GM23338 (cell line): ENCODE results near the gene FANCC. TPM values are rescaled to one million over a fixed set of nuclear protein-coding genes. Genes with fewer than 3 reads are reported as not detected.

ENCODE experiments used
- ATAC-seq: fragments of 200-7000 bp; cut with Tn5 transposase; 3 replicates; pipeline ENCODE4 v1.9.1; 2020
- DNase-seq: peaks from one replicate; pipeline ENCODE4 v3.0.0-alpha.2; 2015; ENCODE audit warnings: low spot score
- H2AFZ ChIP-seq: fragments of 200-600 bp; sonication (generic); 2 replicates; pipeline ENCODE4 v1.8.0; 2016; ENCODE audit warnings: antibody characterized with exemption, mild to moderate bottlenecking, moderate library complexity
- H3F3A ChIP-seq: fragments of 200-600 bp; sonication (generic); replicated peaks from 2 replicates; pipeline ENCODE4 v1.8.0; 2017; ENCODE audit warnings: antibody characterized with exemption, mixed run types, low read depth
- H3K27ac ChIP-seq: fragments of 200-600 bp; sonication (generic); 2 replicates; pipeline ENCODE4 v1.6.1; 2016; ENCODE audit warnings: low read depth
- H3K27me3 ChIP-seq: fragments of 200-600 bp; sonication (generic); 2 replicates; pipeline ENCODE4 v1.8.0; 2016; ENCODE audit warnings: mild to moderate bottlenecking, mixed run types, moderate library complexity; ENCODE audit not compliant: insufficient read depth
- H3K36me3 ChIP-seq: fragments of 200-600 bp; sonication (generic); 2 replicates; pipeline ENCODE4 v1.8.0; 2016; ENCODE audit warnings: mild to moderate bottlenecking; ENCODE audit not compliant: insufficient read depth
- H3K4me1 ChIP-seq: fragments of 200-600 bp; sonication (generic); 2 replicates; pipeline ENCODE4 v1.8.0; 2016; ENCODE audit warnings: mild to moderate bottlenecking, moderate library complexity; ENCODE audit not compliant: insufficient read depth
- H3K4me2 ChIP-seq: fragments of 200-600 bp; sonication (generic); 2 replicates; pipeline ENCODE4 v1.7.1; 2017; ENCODE audit warnings: mixed run types
- H3K4me3 ChIP-seq: fragments of 200-600 bp; sonication (generic); 2 replicates; pipeline ENCODE4 v1.6.1; 2016; ENCODE audit warnings: mixed run types
- H3K79me2 ChIP-seq: fragments of 200-600 bp; sonication (generic); replicated peaks from 2 replicates; pipeline ENCODE4 v1.8.0; 2017; ENCODE audit warnings: mild to moderate bottlenecking; ENCODE audit not compliant: insufficient read depth
- H3K9me2 ChIP-seq: fragments of 200-600 bp; sonication (generic); 2 replicates; pipeline ENCODE4 v1.8.0; 2017; ENCODE audit not compliant: insufficient read depth
- H4K20me1 ChIP-seq: fragments of 200-600 bp; sonication (generic); replicated peaks from 2 replicates; pipeline ENCODE4 v1.8.0; 2017; ENCODE audit warnings: mild to moderate bottlenecking; ENCODE audit not compliant: insufficient read depth
- H3K27ac Mint-ChIP-seq: 2 replicates; pipeline ENCODE4 v1.8.0; 2020; ENCODE audit warnings: inconsistent platforms, mild to moderate bottlenecking, moderate library complexity, mixed read lengths
- H3K27me3 Mint-ChIP-seq: 3 replicates; pipeline ENCODE4 v1.8.0; 2022; ENCODE audit warnings: low read depth, mild to moderate bottlenecking, moderate library complexity, mixed read lengths, inconsistent platforms; ENCODE audit not compliant: insufficient read depth, poor library complexity
- H3K36me3 Mint-ChIP-seq: 3 replicates; pipeline ENCODE4 v1.8.0; 2021; ENCODE audit warnings: low read depth, mild to moderate bottlenecking, inconsistent platforms, moderate library complexity, mixed read lengths
- H3K4me1 Mint-ChIP-seq: 3 replicates; pipeline ENCODE4 v1.8.0; 2020; ENCODE audit warnings: mild to moderate bottlenecking, inconsistent platforms, mixed read lengths
- H3K4me3 Mint-ChIP-seq: 3 replicates; pipeline ENCODE4 v1.8.0; 2021; ENCODE audit warnings: moderate library complexity, mild to moderate bottlenecking, inconsistent platforms, mixed read lengths
- H3K9me3 Mint-ChIP-seq: 3 replicates; pipeline ENCODE4 v1.8.0; 2020; ENCODE audit warnings: moderate library complexity, mild to moderate bottlenecking, inconsistent platforms, mixed read lengths
- CREB1 ChIP-seq: fragments of 250-450 bp; sonication (Bioruptor Pico); IDR thresholded peaks from 2 replicates; pipeline ENCODE4 v1.5.0; 2020; ENCODE audit warnings: low read depth, mild to moderate bottlenecking, moderate library complexity
- ETS1 ChIP-seq: IDR thresholded peaks from 2 replicates; pipeline ENCODE4 v1.6.1; 2016; ENCODE audit warnings: antibody characterized with exemption
- EZH2 ChIP-seq: fragments of 200-600 bp; sonication (generic); IDR thresholded peaks from one replicate; pipeline ENCODE4 v1.8.0; 2017; ENCODE audit warnings: antibody characterized with exemption, mild to moderate bottlenecking, low read depth; ENCODE audit not compliant: unreplicated experiment
- EZH2phosphoT487 ChIP-seq: fragments of 200-600 bp; sonication (generic); IDR thresholded peaks from one replicate; pipeline ENCODE4 v1.8.1; 2018; ENCODE audit warnings: antibody characterized with exemption; ENCODE audit not compliant: unreplicated experiment
- JUNB ChIP-seq: IDR thresholded peaks from one replicate; pipeline ENCODE4 v1.6.1; 2016; ENCODE audit warnings: antibody characterized with exemption; ENCODE audit not compliant: unreplicated experiment
- NANOG ChIP-seq: IDR thresholded peaks from 2 replicates; pipeline ENCODE4 v1.6.1; 2016; ENCODE audit warnings: antibody characterized with exemption, borderline replicate concordance
- POLR2AphosphoS5 ChIP-seq: IDR thresholded peaks from 2 replicates; pipeline ENCODE4 v1.6.1; 2016; ENCODE audit warnings: antibody characterized with exemption, low read depth
- REST ChIP-seq: IDR thresholded peaks from one replicate; pipeline ENCODE4 v1.6.1; 2018; ENCODE audit warnings: antibody characterized with exemption; ENCODE audit not compliant: unreplicated experiment
- STAT1 ChIP-seq: IDR thresholded peaks from one replicate; pipeline ENCODE4 v1.6.1; 2016; ENCODE audit warnings: antibody characterized with exemption; ENCODE audit not compliant: unreplicated experiment
- ZNF114 ChIP-seq: fragments of 250-450 bp; sonication (Bioruptor Pico); IDR thresholded peaks from 2 replicates; pipeline ENCODE4 v1.5.0; 2020; ENCODE audit warnings: mild to moderate bottlenecking, moderate library complexity
- ZNF331 ChIP-seq: fragments of 250-450 bp; sonication (Bioruptor Pico); IDR thresholded peaks from 2 replicates; pipeline ENCODE4 v1.5.0; 2020; ENCODE audit warnings: low read depth, mild to moderate bottlenecking, moderate library complexity
- polyA plus RNA-seq: library from polyadenylated mRNA; unstranded; fragments of >200 nt; fragmentation: Nextera tagmentation; extraction: Ambion mirVana; gene quantifications from 2 replicates; pipeline ENCODE4 v1.2.1, GENCODE V29; 2016
- total RNA-seq: library from RNA; depleted of rRNA; stranded (reverse); fragments of >200 nt; shearing (Covaris generic); gene quantifications from 2 replicates; pipeline ENCODE4 v1.2.3, GENCODE V29; 2014
- TF ChIP-seq, protein P1 (sequence below), 2 experiments: fragments of 200-600 bp in 1 of 2; sonication (generic) in 1 of 2; conservative IDR thresholded peaks; 2 replicates each; pipeline versions ENCODE4 v1.5.1 to v1.6.1; 2016 to 2017; ENCODE audit warnings: antibody characterized with exemption in 2 of 2, low read depth in 2 of 2, mild to moderate bottlenecking in 2 of 2, moderate library complexity in 1 of 2
- TF ChIP-seq, protein P2 (sequence below): fragments of 250-450 bp; sonication (Bioruptor Pico); IDR thresholded peaks from 2 replicates; pipeline ENCODE4 v1.5.0; 2020; ENCODE audit warnings: mild to moderate bottlenecking, moderate library complexity

Gene FANCC
- total and polyA plus RNA-seq, 2 experiments from 2014 or later = 7.8 to 18.1 TPM

DNA sequence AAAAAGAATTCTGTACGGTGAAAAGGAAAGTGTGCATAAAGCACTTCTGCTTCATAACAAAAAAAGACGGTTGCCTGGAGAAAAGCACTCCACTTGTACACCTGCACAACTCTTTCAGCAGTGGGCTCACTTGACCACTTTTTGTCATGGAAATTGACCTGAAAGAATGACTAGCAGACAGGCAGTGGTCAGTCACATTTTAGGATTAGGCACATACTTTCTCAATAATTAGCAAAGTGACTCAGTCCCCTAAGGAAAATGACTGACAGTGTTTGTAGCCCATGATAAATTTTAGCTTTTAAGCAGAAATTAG, 169.3 kb downstream of the FANCC start:
- no peak for TF ChIP-seq EZH2
- TF ChIP-seq JUNB = no peak
- no peak for TF ChIP-seq ZNF114 (CRISPR knock-in tag)
- no peak for TF ChIP-seq ZNF331 (CRISPR knock-in tag)
- TF ChIP-seq POLR2AphosphoS5 = no peak
- TF ChIP-seq, protein P1, sequence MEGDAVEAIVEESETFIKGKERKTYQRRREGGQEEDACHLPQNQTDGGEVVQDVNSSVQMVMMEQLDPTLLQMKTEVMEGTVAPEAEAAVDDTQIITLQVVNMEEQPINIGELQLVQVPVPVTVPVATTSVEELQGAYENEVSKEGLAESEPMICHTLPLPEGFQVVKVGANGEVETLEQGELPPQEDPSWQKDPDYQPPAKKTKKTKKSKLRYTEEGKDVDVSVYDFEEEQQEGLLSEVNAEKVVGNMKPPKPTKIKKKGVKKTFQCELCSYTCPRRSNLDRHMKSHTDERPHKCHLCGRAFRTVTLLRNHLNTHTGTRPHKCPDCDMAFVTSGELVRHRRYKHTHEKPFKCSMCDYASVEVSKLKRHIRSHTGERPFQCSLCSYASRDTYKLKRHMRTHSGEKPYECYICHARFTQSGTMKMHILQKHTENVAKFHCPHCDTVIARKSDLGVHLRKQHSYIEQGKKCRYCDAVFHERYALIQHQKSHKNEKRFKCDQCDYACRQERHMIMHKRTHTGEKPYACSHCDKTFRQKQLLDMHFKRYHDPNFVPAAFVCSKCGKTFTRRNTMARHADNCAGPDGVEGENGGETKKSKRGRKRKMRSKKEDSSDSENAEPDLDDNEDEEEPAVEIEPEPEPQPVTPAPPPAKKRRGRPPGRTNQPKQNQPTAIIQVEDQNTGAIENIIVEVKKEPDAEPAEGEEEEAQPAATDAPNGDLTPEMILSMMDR (conservative IDR thresholded peaks at IDR 0.05; ENCODE audit: low read depth in 2 of 2) = no peak
- no peak for TF ChIP-seq CREB1 (CRISPR knock-in tag)
- TF ChIP-seq ETS1 = no peak
- TF ChIP-seq NANOG = no peak
- no peak for TF ChIP-seq EZH2phosphoT487
- no peak for TF ChIP-seq REST
- TF ChIP-seq, protein P2, sequence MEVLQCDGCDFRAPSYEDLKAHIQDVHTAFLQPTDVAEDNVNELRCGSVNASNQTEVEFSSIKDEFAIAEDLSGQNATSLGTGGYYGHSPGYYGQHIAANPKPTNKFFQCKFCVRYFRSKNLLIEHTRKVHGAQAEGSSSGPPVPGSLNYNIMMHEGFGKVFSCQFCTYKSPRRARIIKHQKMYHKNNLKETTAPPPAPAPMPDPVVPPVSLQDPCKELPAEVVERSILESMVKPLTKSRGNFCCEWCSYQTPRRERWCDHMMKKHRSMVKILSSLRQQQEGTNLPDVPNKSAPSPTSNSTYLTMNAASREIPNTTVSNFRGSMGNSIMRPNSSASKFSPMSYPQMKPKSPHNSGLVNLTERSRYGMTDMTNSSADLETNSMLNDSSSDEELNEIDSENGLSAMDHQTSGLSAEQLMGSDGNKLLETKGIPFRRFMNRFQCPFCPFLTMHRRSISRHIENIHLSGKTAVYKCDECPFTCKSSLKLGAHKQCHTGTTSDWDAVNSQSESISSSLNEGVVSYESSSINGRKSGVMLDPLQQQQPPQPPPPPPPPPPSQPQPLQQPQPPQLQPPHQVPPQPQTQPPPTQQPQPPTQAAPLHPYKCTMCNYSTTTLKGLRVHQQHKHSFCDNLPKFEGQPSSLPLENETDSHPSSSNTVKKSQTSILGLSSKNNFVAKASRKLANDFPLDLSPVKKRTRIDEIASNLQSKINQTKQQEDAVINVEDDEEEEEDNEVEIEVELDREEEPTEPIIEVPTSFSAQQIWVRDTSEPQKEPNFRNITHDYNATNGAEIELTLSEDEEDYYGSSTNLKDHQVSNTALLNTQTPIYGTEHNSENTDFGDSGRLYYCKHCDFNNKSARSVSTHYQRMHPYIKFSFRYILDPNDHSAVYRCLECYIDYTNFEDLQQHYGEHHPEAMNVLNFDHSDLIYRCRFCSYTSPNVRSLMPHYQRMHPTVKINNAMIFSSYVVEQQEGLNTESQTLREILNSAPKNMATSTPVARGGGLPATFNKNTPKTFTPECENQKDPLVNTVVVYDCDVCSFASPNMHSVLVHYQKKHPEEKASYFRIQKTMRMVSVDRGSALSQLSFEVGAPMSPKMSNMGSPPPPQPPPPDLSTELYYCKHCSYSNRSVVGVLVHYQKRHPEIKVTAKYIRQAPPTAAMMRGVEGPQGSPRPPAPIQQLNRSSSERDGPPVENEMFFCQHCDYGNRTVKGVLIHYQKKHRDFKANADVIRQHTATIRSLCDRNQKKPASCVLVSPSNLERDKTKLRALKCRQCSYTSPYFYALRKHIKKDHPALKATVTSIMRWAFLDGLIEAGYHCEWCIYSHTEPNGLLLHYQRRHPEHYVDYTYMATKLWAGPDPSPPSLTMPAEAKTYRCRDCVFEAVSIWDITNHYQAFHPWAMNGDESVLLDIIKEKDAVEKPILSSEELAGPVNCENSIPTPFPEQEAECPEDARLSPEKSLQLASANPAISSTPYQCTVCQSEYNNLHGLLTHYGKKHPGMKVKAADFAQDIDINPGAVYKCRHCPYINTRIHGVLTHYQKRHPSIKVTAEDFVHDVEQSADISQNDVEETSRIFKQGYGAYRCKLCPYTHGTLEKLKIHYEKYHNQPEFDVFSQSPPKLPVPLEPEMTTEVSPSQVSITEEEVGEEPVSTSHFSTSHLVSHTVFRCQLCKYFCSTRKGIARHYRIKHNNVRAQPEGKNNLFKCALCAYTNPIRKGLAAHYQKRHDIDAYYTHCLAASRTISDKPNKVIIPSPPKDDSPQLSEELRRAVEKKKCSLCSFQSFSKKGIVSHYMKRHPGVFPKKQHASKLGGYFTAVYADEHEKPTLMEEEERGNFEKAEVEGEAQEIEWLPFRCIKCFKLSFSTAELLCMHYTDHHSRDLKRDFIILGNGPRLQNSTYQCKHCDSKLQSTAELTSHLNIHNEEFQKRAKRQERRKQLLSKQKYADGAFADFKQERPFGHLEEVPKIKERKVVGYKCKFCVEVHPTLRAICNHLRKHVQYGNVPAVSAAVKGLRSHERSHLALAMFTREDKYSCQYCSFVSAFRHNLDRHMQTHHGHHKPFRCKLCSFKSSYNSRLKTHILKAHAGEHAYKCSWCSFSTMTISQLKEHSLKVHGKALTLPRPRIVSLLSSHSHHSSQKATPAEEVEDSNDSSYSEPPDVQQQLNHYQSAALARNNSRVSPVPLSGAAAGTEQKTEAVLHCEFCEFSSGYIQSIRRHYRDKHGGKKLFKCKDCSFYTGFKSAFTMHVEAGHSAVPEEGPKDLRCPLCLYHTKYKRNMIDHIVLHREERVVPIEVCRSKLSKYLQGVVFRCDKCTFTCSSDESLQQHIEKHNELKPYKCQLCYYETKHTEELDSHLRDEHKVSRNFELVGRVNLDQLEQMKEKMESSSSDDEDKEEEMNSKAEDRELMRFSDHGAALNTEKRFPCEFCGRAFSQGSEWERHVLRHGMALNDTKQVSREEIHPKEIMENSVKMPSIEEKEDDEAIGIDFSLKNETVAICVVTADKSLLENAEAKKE (CRISPR knock-in tag) = no peak
- no peak for TF ChIP-seq STAT1
- Histone ChIP-seq H3F3A (no peaks in the 10 kb centered on the region), H3K36me3 (no peaks in the 10 kb centered on the region), H4K20me1 (no peaks in the 10 kb centered on the region), H3K4me2 (no peak overlapping the region), H3K79me2 (no peaks in the 10 kb centered on the region), H3K27ac (no peak overlapping the region), H2AFZ (no peak overlapping the region), H3K4me1 (peaks cover 4% of the 10 kb centered on the region), H3K4me3 (no peak overlapping the region), H3K9me2 (no peaks in the 10 kb centered on the region), H3K27me3 (no peaks in the 10 kb centered on the region)
- peaks cover 14% of the 10 kb centered on the region for H3K4me1 Mint-ChIP-seq
- no peak for ATAC-seq
- no peaks in the 10 kb centered on the region for H3K9me3 Mint-ChIP-seq
- no peak overlapping the region for H3K4me3 Mint-ChIP-seq
- H3K27me3 Mint-ChIP-seq = no peaks in the 10 kb centered on the region
- no peak for DNase-seq
- H3K36me3 Mint-ChIP-seq = no peaks in the 10 kb centered on the region; the same call in 2 of the 3 replicates
- H3K27ac Mint-ChIP-seq = no peak overlapping the region
